ENCODE data around the gene PTX4.
"Not testable (repeated sequence)": the region's sequence is repeated elsewhere in the genome, so short reads cannot be mapped to it uniquely, and the experiment has no call there.

DNA sequence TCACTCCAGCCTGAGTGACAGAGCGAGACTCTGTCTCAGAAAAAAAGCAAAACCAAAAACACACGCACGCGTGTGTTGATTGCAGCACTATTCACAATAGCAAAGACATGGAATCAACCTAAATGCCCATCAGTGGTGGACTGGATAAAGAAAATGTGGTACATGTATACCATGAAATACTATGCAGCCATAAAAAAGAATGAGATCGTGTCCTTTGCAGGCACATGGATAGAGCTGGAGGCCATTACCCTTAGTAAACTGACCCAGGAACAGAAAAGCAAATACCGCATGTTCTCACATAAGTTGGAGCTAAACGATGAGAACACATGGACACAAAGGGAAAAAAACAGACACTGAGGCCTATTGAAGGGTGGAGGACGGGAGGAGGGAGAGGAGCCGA is 9.8 kb downstream of the PTX4 start:
- TF ChIP-seq, protein P1, sequence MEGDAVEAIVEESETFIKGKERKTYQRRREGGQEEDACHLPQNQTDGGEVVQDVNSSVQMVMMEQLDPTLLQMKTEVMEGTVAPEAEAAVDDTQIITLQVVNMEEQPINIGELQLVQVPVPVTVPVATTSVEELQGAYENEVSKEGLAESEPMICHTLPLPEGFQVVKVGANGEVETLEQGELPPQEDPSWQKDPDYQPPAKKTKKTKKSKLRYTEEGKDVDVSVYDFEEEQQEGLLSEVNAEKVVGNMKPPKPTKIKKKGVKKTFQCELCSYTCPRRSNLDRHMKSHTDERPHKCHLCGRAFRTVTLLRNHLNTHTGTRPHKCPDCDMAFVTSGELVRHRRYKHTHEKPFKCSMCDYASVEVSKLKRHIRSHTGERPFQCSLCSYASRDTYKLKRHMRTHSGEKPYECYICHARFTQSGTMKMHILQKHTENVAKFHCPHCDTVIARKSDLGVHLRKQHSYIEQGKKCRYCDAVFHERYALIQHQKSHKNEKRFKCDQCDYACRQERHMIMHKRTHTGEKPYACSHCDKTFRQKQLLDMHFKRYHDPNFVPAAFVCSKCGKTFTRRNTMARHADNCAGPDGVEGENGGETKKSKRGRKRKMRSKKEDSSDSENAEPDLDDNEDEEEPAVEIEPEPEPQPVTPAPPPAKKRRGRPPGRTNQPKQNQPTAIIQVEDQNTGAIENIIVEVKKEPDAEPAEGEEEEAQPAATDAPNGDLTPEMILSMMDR (conservative IDR thresholded peaks at IDR 0.05; ENCODE audit: low read depth, low read length): not testable (repeated sequence)
- not testable (repeated sequence) for TF ChIP-seq EZH2 (IDR thresholded peaks at IDR 0.05; ENCODE audit: low read length, unreplicated experiment); EZH2phosphoT487 (IDR thresholded peaks at IDR 0.05; ENCODE audit: borderline replicate concordance, low read length)

All from PC-3 (cell line).